GM12873 (cell line): Measurements from ENCODE around the gene LRRC2.

Experiments used
- TF ChIP-seq, protein P1 (sequence below): IDR thresholded peaks from 2 replicates; pipeline ENCODE4 v1.5.1; 2012; ENCODE audit warnings: low read depth, mild to moderate bottlenecking, moderate library complexity, low read length, control low read depth; ENCODE audit not compliant: insufficient read depth; ENCODE audit errors: missing control alignments

The LRRC2 gene

DNA sequence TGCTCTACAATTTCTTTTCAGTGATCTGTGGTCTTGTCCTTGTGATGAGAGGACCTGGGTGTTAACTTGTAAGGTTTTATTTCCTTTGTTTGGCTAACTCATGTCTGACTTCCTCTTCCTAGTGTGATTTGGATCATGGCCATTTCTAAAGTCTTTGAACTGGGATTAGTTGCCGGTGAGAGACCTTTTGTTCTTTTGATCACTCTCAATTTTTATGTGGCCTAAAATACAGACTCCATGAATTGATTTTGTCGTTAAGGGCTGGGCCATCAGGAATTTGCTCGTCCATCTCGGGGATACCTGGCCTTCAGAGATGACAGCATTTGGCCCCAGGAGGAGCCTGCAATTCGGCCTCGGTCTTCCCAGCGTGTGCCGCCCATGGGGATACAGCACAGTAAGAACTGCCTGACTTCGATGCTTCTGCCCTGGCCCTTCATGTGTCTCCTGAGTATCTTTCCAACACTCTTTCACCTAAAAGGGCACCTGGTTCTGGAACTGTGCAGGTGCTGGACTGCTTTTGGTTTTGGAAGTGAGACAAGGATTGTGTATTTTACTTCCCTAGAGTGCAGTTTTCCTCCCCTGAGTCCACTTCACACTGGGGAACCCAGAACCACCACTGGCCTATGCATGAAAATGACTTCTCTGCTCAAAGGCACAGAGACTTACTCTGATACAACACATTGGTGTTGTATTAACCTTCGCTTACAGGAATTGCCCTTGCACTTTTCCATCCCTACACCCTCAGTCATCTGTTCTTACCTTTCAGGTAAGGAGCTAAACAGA is 13.1 kb upstream of the LRRC2 start:
- TF ChIP-seq, protein P1, sequence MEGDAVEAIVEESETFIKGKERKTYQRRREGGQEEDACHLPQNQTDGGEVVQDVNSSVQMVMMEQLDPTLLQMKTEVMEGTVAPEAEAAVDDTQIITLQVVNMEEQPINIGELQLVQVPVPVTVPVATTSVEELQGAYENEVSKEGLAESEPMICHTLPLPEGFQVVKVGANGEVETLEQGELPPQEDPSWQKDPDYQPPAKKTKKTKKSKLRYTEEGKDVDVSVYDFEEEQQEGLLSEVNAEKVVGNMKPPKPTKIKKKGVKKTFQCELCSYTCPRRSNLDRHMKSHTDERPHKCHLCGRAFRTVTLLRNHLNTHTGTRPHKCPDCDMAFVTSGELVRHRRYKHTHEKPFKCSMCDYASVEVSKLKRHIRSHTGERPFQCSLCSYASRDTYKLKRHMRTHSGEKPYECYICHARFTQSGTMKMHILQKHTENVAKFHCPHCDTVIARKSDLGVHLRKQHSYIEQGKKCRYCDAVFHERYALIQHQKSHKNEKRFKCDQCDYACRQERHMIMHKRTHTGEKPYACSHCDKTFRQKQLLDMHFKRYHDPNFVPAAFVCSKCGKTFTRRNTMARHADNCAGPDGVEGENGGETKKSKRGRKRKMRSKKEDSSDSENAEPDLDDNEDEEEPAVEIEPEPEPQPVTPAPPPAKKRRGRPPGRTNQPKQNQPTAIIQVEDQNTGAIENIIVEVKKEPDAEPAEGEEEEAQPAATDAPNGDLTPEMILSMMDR = no peak

DNA sequence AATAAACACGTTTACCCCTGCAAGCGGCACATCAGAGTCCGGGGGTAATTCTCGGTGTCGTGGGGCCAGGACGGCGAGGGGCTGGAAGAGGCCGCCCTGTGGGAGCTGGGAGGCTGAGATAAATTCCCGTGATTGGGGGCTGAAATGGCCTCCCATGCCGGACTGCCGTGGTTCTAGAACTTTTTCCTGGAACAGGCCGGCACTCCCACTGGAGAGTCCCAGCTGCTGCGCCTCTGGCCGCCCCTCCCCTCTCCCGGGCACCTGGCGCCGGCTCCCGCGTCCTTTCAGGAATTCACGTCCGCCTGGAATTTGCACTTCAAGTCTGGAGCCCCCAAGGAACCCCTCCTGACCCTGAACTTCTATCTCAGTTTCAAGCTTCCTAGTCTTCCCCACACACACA is 10.8 kb upstream of the LRRC2 start:
- TF ChIP-seq, protein P1 = no peak

DNA sequence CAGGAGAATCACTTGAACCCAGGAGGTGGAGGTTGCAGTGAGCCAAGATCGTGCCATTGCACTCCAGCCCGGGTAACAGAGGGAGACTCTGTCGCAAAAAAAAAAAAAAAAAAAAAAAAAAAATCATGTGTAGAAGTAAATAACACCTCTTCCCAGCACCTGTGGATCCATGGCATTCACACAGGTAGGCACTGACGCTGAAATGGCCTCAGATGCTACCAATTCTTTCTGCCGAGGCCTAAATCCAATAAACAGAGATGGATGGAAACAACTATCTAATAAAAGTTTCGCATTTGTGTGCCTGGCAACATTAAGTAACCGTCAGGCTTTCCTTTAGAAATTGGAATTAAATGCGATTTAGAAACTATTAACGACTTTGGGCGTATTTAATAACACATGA is 10.3 kb upstream of the LRRC2 start:
- TF ChIP-seq, protein P1 = no peak

DNA sequence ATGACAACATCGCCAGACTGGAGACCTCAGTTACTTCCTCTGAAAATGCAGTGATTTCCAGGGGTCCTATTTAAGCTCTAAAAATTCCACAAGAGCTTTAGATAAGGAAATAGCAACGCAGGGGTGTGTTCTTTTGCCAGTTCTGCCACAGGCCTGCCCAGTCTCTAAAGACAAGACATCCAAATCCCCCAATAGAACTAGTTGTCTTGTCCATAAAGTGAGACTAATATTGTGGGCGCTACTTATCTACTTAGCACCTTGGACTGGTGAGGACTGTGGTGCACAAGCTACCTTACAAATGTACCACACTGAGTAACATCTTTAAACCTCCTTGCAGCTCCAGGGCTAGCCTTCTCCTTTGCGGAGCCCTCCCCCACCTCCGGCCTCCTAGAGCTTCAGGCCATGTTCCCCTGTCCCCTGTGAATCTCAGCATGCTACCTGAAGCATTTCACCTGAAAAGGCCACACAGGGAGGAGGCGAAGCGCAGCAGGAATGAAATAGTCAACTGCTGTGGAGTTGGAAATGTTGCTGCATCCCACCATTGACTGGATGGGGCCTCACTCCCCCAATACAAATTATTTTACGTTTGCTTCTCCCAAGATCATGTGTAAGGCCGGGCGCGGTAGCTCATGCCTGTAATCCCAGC is 9.6 kb upstream of the LRRC2 start:
- TF ChIP-seq, protein P1 = no peak

DNA sequence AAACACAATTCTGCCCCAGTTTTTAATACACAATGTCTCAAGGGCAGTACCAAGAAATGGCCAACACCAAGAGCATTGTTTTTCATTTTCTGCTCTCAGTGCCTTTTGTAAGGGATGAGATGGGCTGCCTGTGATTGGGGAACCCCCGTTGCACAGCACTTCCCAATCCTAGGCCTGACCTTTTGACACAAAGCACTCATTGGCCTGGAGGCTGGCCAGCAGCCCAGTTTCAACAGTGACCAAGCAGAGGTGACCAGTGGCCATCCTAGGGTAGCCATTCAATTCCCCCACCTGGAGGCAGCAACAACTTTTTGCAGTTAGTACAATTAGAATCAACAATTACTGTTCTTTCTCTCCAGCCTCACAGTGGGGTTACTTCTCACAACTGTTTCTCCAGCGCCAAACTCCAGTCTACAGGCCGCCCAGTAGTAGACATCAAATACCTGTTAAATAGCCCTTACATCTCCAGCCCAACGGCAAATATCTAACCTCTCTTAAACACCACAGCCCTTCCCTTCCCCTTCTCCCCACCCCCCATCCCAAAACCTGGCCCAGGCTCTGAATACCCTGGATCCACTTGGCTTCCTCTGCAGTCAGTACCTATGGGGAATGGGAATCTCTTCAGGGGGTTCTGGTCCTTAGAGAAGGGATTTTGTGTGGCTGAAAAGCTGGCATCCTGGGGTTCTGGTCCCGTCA is 8.9 kb upstream of the LRRC2 start:
- TF ChIP-seq, protein P1 = no peak

DNA sequence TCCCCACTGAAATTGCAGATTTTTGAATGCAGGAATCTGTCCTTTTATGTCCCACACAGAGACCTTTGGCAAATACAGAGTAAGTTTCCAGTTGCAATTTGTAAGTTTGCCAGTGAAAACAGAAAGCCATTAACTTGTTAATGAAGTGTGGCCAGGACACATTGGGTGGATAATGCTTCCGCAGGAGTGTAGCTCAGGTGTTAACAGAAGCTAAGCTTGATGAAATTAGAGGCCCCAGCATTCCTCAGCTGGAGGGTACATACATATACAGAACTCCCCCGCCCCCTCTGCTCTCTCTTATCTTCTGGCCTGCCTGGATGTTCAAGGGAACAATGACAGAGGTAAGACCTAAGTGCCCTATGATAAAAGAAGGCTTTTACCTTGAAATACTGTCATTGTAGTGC is 8.1 kb upstream of the LRRC2 start:
- TF ChIP-seq, protein P1 = no peak

DNA sequence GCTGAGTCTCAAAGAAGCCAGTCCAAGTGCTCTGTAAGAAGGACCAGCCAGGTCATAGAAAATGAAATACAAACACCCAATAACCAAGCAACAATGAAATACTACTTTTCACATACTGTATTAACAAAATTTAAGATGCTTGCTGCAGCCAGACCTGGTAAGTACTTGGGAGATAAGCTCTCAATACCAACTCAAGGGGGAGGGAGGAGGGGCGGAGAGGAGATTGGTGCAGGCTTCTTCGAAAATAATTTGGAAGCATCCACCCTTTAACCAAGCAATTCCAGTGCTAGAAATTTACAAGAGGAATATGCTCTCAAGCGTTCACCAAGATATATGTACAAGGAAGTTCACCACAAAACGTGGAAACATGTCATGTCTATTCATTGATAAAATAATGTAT is 7.6 kb upstream of the LRRC2 start:
- TF ChIP-seq, protein P1 = no peak
